Endothelial cell of umbilical vein (primary cell): Measurements from ENCODE around the gene PYROXD2. TPM values are rescaled to one million over a fixed set of nuclear protein-coding genes. Genes with fewer than 3 reads are reported as not detected.

Experiments
- BruUV-seq: library from RNA; stranded (reverse); fragments of 400-500 nt; replicated peaks from 2 replicates; lab custom pipeline; 2021; lab: Mats Ljungman, UMichigan
- CTCF ChIA-PET: fragments of 300-600, 350-600 bp; sonication (Branson Sonifier 250); formaldehyde crosslinking; loops from one replicate; lab custom pipeline; 2021; ENCODE audit warnings: antibody characterized with exemption, inconsistent platforms; lab: Charles Lee
- POLR2A ChIA-PET: fragments of 300-600, 350-600 bp; sonication (Branson Sonifier 250); formaldehyde crosslinking; loops from one replicate; lab custom pipeline; 2021; ENCODE audit warnings: antibody characterized with exemption, inconsistent platforms; lab: Charles Lee
- DNase-seq: peaks from one replicate; pipeline ENCODE4 v3.0.0-alpha.2; 2011; ENCODE audit warnings: low read depth, low spot score
- FAIRE-seq: peaks from 2 replicates; lab custom pipeline; 2011; peaks lifted over from hg19 to GRCh38; lab: Jason Lieb, UNC
- H2AFZ ChIP-seq: 2 replicates; pipeline ENCODE4 v1.6.0; 2012; ENCODE audit warnings: low read depth, low read length, control low read depth, inconsistent platforms
- H3K27ac ChIP-seq: 2 replicates; pipeline ENCODE4 v1.5.1; 2011; ENCODE audit warnings: low read depth, mild to moderate bottlenecking, control low read depth, low read length, moderate library complexity; ENCODE audit not compliant: insufficient read depth
- H3K27me3 ChIP-seq, 2 experiments: 2 replicates each; pipeline versions ENCODE4 v1.6.0 to v1.6.1; 2011; ENCODE audit warnings: low read length in 2 of 2, mixed read lengths in 1 of 2; ENCODE audit not compliant: control insufficient read depth in 2 of 2, insufficient read depth in 2 of 2
- H3K36me3 ChIP-seq, 2 experiments: 2 replicates in 1 of 2; 3 replicates in 1 of 2; pipeline ENCODE4 v1.5.1; 2011; ENCODE audit warnings: low read length in 2 of 2, mild to moderate bottlenecking in 1 of 2, moderate library complexity in 1 of 2; ENCODE audit not compliant: control insufficient read depth in 2 of 2, insufficient read depth in 2 of 2; ENCODE audit errors: extremely low read depth in 1 of 2
- H3K4me1 ChIP-seq: 3 replicates; pipeline ENCODE4 v1.5.1; 2011; ENCODE audit warnings: mild to moderate bottlenecking, low read length; ENCODE audit not compliant: control insufficient read depth, insufficient read depth; ENCODE audit errors: extremely low read depth
- H3K4me2 ChIP-seq: 2 replicates; pipeline ENCODE4 v1.6.1; 2011; ENCODE audit warnings: low read length, control low read depth, mixed read lengths; ENCODE audit not compliant: insufficient read depth
- H3K4me3 ChIP-seq, 3 experiments: fragments of 200-600 bp in 1 of 3; sonication (generic), shearing (Covaris generic) in 1 of 3; replicated peaks in 1 of 3; 2 replicates each; pipeline ENCODE4 v1.5.1; 2011 to 2016; ENCODE audit warnings: control low read depth in 3 of 3, low read length in 3 of 3, mild to moderate bottlenecking in 2 of 3, inconsistent platforms in 1 of 3, low read depth in 1 of 3, moderate library complexity in 1 of 3; ENCODE audit not compliant: insufficient read depth in 1 of 3
- H3K79me2 ChIP-seq: 2 replicates; pipeline ENCODE4 v1.6.0; 2012; ENCODE audit warnings: low read length, inconsistent platforms; ENCODE audit not compliant: control insufficient read depth, insufficient read depth
- H3K9ac ChIP-seq: replicated peaks from 2 replicates; pipeline ENCODE3; 2011; ENCODE audit warnings: low read length, control low read depth; ENCODE audit not compliant: insufficient read depth; ENCODE audit errors: extremely low read depth
- H3K9me1 ChIP-seq: replicated peaks from 3 replicates; pipeline ENCODE4 v1.6.0; 2011; ENCODE audit warnings: mild to moderate bottlenecking, low read length; ENCODE audit not compliant: control insufficient read depth, insufficient read depth; ENCODE audit errors: extremely low read depth
- H3K9me3 ChIP-seq: replicated peaks from 2 replicates; pipeline ENCODE4 v1.5.1; 2012; ENCODE audit warnings: low read length, inconsistent platforms; ENCODE audit not compliant: control insufficient read depth, insufficient read depth
- H4K20me1 ChIP-seq: replicated peaks from 2 replicates; pipeline ENCODE3; 2011; ENCODE audit warnings: mild to moderate bottlenecking, low read length; ENCODE audit not compliant: control insufficient read depth, insufficient read depth; ENCODE audit errors: extremely low read depth
- CTCF ChIP-seq, 2 donors: IDR thresholded peaks; 1 replicate in 1 of 2; 2 replicates in 1 of 2; pipeline ENCODE4 v1.5.1; 2011; ENCODE audit warnings: low read length in 2 of 2, mild to moderate bottlenecking in 2 of 2, moderate library complexity in 2 of 2, control low read depth in 1 of 2, inconsistent platforms in 1 of 2, low read depth in 1 of 2; ENCODE audit not compliant: insufficient read depth in 1 of 2; ENCODE audit errors: extremely low read depth in 1 of 2
- EZH2 ChIP-seq: IDR thresholded peaks from 2 replicates; pipeline ENCODE4 v1.6.1; 2012; ENCODE audit warnings: borderline replicate concordance, low read depth, mild to moderate bottlenecking, moderate library complexity, low read length, inconsistent platforms; ENCODE audit not compliant: severe bottlenecking
- FOS ChIP-seq: IDR thresholded peaks from 2 replicates; pipeline ENCODE4 v1.6.1; 2011; ENCODE audit warnings: mild to moderate bottlenecking, low read length, moderate library complexity, borderline replicate concordance; ENCODE audit not compliant: insufficient read depth
- GATA2 ChIP-seq: IDR thresholded peaks from 2 replicates; pipeline ENCODE4 v1.7.0; 2011; ENCODE audit warnings: low read depth, mild to moderate bottlenecking, moderate library complexity, mixed read lengths, low read length; ENCODE audit not compliant: insufficient read length, insufficient read depth
- JUN ChIP-seq: IDR thresholded peaks from 2 replicates; pipeline ENCODE4 v1.6.1; 2011; ENCODE audit warnings: borderline replicate concordance, low read depth; ENCODE audit not compliant: insufficient read length, insufficient read depth
- MYC ChIP-seq: IDR thresholded peaks from one replicate; pipeline ENCODE4 v1.6.1; 2011; ENCODE audit warnings: mild to moderate bottlenecking, low read depth, low read length
- POLR2A ChIP-seq: IDR thresholded peaks from 2 replicates; pipeline ENCODE4 v1.6.1; 2012; ENCODE audit warnings: low read depth, mild to moderate bottlenecking, control low read depth, low read length
- POLR2AphosphoS5 ChIP-seq: IDR thresholded peaks from 2 replicates; pipeline ENCODE4 v1.6.1; 2012; ENCODE audit warnings: low read depth, mild to moderate bottlenecking, control low read depth, low read length, moderate library complexity; ENCODE audit not compliant: insufficient read depth
- dilution Hi-C: fragments of 300-500 bp; cut with MboI; formaldehyde crosslinking; loops from one replicate; pipeline ENCODE4 v1.15.0; 2019; ENCODE audit warnings: low sequenced_read_pairs; ENCODE audit not compliant: extremely low pct_ligation_motif_present
- intact Hi-C: fragments of 100-400 bp; cut with micrococcal nuclease; formaldehyde crosslinking; loops from one replicate; pipeline ENCODE4 v1.10.0; 2022
- polyA plus RNA-seq, 4 experiments: library from polyadenylated mRNA; depleted of rRNA in 3 of 4; stranded (reverse) in 3 of 4; unstranded in 1 of 4; fragments of >200 nt; gene quantifications; 2 replicates each; pipeline versions ENCODE4 v1.2.1 to v1.2.3, GENCODE V29; 2011 to 2012; ENCODE audit warnings: missing spikeins in 1 of 4
- total RNA-seq: library from RNA; stranded (reverse); gene quantifications from 2 replicates; pipeline ENCODE4 v1.2.3, GENCODE V29; 2021
- TF ChIP-seq, protein P1 (sequence below): IDR thresholded peaks from 2 replicates; pipeline ENCODE4 v1.6.1; 2011; ENCODE audit not compliant: insufficient read depth, insufficient read length

Gene PYROXD2
- total and polyA plus RNA-seq, 2 donors (not counting 3 experiments of a cell fraction or from before 2014, with no cell fraction given) = 7.0 to 13.7 TPM

DNA sequence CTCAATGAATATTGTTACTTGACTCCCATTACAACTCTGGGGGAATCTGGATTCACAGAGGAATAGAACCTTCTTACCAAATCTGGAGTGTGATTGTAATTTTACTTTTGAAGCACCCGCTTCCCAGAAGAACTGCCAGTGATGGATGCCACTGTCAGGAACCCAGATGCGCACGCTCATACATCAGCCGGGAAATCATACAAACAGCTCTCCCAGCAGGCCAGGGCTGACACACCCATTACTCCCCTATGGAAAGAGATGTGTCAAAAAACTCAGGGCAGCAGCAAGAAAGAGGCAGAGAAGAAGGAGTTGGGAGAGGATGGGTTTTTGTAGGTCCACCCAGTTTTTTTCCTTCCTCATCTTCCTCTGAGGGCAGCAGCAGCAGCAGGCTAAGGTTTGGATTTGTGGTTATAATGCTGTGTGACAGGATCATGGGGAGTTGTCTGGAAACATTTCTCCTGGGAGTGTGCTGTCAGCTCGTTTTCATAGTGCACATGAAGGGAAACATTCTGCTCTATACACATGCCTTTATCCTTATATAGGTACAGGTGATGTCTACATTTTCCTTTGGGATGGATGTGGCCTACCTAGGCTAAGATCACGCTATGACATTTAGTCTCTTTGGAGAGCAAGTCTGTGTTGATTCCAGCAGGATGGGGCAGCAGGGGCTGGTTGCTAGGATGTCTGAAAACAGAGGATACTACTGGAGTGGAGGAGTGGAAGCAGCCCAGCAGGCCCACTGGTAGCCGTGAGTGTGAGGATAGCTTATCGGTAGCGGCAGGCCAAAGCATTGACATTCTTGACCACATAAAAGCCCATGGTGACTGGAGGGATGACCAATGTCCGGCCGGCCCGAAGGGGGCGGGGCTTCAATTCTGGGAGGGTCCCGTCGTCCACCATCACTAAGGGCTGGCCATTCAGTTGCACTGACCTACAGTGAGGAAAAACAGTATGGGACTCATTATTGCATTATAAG lies 44.1 kb upstream of the PYROXD2 start:
- no peak overlapping the region for H3K4me3 ChIP-seq
- no peak for TF ChIP-seq POLR2AphosphoS5
- no peak for TF ChIP-seq FOS
- no peak for TF ChIP-seq JUN
- no peak for TF ChIP-seq POLR2A
- TF ChIP-seq CTCF (IDR thresholded peaks at IDR 0.05; ENCODE audit: extremely low read depth in 1 of 2, insufficient read depth in 1 of 2, low read depth in 1 of 2, low read length in 2 of 2) = no peak
- no peak for TF ChIP-seq GATA2
- no peak for TF ChIP-seq MYC
- TF ChIP-seq, protein P1, sequence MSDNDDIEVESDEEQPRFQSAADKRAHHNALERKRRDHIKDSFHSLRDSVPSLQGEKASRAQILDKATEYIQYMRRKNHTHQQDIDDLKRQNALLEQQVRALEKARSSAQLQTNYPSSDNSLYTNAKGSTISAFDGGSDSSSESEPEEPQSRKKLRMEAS = no peak
- TF ChIP-seq EZH2 = no peak
- H3K4me2 ChIP-seq = no peak overlapping the region
- CTCF ChIA-PET = interaction anchor here (1.8 kb wide), 1 partner anchor 8 kb away, joined by 8 read pairs; no protein-coding TSS in a partner anchor
- no peak overlapping the region for H3K27ac ChIP-seq
- FAIRE-seq (no peak), DNase-seq (no peak)
- no peak overlapping the region for H2AFZ ChIP-seq
- intact Hi-C loops = no loop called here
- no peaks in the 10 kb centered on the region for H3K9me3 ChIP-seq
- H4K20me1 ChIP-seq = no peaks in the 10 kb centered on the region
- dilution Hi-C loops = no loop called here
- POLR2A ChIA-PET = no interaction called here
- H3K9me1 ChIP-seq = no peaks in the 10 kb centered on the region
- H3K4me1 ChIP-seq = peaks cover 15% of the 10 kb centered on the region
- no peak overlapping the region for H3K9ac ChIP-seq
- H3K27me3 ChIP-seq = no peaks in the 10 kb centered on the region
- H3K36me3 ChIP-seq = no peaks in the 10 kb centered on the region
- no TSS peak for BruUV-seq
- H3K79me2 ChIP-seq = no peaks in the 10 kb centered on the region
